ENCODE results near the gene SYNE2.

Gene SYNE2

DNA sequence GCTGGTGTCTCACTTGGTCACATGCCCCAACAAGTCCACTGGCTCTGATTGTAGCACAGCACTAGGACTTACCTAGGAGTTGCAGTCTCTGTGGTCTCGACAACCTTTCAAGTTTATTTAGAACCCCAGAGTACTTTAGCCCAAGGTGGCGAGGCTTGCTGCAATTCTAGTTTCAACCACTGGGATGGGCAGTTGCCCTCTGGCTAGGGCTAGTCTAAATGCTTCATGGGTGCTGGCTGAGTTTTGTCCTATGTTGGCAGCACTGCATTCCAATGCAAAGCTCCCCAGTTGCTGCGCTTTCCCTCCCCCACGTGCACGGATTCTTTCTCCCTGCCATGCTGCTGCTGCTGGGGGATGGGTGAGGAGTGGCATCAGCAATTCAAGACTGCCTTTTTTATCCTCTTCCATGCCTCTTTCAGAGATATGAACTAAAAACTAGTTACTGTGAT is 207.9 kb downstream of the SYNE2 start:
- H3K4me3 ChIP-seq (ENCODE audit: low read depth, low read length): no peak overlapping the region
- TF ChIP-seq, protein P1, sequence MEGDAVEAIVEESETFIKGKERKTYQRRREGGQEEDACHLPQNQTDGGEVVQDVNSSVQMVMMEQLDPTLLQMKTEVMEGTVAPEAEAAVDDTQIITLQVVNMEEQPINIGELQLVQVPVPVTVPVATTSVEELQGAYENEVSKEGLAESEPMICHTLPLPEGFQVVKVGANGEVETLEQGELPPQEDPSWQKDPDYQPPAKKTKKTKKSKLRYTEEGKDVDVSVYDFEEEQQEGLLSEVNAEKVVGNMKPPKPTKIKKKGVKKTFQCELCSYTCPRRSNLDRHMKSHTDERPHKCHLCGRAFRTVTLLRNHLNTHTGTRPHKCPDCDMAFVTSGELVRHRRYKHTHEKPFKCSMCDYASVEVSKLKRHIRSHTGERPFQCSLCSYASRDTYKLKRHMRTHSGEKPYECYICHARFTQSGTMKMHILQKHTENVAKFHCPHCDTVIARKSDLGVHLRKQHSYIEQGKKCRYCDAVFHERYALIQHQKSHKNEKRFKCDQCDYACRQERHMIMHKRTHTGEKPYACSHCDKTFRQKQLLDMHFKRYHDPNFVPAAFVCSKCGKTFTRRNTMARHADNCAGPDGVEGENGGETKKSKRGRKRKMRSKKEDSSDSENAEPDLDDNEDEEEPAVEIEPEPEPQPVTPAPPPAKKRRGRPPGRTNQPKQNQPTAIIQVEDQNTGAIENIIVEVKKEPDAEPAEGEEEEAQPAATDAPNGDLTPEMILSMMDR (IDR thresholded peaks at IDR 0.05; ENCODE audit: control insufficient read depth, extremely low read depth, insufficient read depth): peak; percentile 30
- no peak for DNase-seq (ENCODE audit: low read depth)

DNA sequence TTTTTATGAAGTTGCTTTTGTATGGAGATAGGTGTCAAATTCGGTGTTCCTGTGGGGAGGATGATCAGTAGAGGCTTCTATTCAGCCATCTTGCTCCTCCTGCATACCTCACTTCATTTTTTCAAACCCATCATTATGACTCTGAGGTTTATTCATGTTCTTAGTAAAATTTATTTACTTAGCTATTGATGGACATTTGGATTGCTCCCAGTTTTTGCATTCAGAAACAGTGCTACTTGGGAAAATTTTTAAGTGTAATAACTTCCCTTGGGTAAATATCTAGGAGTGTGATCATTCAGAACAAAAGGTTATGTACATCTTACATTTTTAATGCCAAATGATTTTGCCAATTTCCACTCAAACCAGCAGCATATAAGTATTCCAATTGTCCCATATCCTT is 208.3 kb downstream of the SYNE2 start:
- no peak for DNase-seq (ENCODE audit: low read depth)
- TF ChIP-seq, protein P1 (IDR thresholded peaks at IDR 0.05; ENCODE audit: control insufficient read depth, extremely low read depth, insufficient read depth): no peak
- H3K4me3 ChIP-seq (ENCODE audit: low read depth, low read length): no peak overlapping the region

DNA sequence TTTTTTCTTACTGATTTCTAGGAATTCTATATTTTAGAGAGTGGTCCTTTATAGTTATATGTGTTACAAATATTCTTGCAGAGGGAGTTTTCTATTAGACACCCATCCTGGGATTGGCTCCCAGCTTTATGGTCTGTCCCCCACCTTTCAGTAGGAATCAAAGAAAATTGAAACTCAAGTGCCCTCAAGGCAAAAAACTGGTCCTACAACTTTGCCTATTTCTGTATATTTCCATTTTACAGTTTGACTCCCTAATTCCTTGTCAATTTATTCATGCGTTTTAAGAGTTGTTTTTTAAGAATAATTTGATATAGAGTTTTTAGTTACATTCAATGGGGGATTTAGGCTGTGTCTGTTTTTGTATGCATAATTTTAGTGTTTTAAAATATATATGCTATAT is 208.9 kb downstream of the SYNE2 start:
- TF ChIP-seq, protein P1 (IDR thresholded peaks at IDR 0.05; ENCODE audit: control insufficient read depth, extremely low read depth, insufficient read depth): no peak
- no peak for DNase-seq (ENCODE audit: low read depth)
- H3K4me3 ChIP-seq (ENCODE audit: low read depth, low read length): no peak overlapping the region

DNA sequence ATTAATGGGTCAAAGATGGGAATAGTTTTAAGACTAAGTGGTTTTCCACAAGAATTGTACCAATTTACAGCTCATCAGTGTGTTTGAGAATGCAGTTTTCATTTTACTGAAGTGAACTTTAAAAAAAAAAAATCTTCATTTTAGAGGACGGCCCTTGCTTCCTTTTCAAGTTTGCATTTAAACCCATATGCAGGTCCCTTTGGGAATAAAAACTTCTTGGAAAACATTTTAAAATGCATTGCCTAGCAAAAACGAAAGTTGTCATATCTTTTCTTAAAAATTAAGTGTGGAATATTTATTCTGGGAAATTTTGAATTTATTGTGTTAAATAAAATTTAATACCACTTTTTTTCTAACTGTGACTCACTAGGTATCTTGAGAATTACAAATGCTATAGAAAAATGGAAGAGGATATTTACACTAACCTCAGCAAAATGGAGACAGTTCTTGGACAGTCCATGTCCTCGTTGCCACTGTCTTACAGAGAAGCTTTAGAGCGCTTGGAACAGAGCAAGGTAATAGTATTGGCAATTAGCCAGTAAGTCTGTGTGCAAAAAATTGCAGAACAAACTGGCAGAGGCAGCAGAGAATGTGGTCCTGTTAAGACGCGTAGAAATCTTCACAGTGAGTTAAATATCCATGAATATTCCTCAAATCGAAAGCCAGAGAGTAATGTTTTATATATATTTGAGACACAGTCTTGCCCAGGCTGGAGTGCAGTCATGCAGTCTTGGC is 209.7 kb downstream of the SYNE2 start:
- TF ChIP-seq, protein P1 (IDR thresholded peaks at IDR 0.05; ENCODE audit: control insufficient read depth, extremely low read depth, insufficient read depth): no peak
- no peak for DNase-seq (ENCODE audit: low read depth)
- H3K4me3 ChIP-seq (ENCODE audit: low read depth, low read length): no peak overlapping the region

DNA sequence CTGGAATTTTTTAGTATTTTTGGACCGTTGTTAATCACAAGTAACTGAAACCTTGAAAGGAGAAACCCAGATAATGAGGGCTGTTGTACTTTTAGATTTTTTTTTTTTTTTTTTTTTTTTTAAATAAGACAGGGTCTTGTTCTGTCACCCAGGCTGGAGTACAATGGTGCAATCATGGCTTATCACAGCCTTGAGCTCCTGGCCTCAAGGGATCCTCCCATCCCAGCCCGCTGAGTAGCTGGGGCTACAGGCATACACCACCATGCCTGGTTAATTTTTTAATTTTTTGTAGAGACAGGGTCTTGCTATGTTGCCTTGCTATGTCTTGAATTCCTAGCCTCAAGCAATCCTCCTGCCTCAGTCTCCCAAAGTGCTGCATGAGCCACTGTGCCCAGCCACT is 211.6 kb downstream of the SYNE2 start:
- TF ChIP-seq, protein P1 (IDR thresholded peaks at IDR 0.05; ENCODE audit: control insufficient read depth, extremely low read depth, insufficient read depth): no peak
- DNase-seq (ENCODE audit: low read depth): no peak
- no peak overlapping the region for H3K4me3 ChIP-seq (ENCODE audit: low read depth, low read length)

DNA sequence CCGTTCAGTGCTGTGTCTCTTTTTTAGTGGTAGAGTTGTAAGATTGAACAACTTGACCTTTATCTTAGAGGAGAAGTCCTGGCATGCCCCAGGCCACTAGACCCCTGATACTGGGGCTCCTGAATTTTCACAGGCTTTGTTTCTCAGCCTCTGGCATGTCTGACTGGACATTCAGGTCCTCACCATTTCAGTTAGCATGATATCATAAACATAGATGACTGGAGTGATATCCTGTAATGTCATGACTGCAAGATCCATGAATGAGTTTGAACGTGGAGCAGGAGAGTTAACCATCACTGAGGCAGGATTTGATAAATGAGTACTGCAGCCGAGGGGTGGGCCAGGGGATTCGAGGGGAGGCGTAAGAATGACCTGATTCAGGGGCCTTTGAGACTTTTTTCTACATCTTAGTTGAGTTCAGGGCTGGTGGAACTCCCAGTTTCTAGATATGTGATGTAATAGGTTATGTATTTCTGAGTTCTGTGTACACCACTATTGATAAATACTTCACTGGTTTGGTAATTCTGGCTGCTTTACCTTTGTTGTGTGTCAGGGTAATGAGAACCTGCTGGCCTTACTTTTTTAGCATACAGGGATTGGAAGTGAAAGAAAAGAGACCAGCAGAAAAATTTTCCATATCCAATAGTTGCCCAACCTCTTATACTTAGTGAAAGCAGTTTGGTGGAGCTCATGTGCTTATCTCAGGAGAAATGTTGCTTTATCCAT is 217.0 kb downstream of the SYNE2 start:
- no peak for DNase-seq (ENCODE audit: low read depth)

More for the DNA sequence above, 217.0 kb downstream of the SYNE2 start:
- no peak overlapping the region for H3K4me3 ChIP-seq (ENCODE audit: low read depth, low read length)
- TF ChIP-seq, protein P1 (IDR thresholded peaks at IDR 0.05; ENCODE audit: control insufficient read depth, extremely low read depth, insufficient read depth): no peak
